ENCODE measurements around the gene ZNF423. TPM values are rescaled to one million over a fixed set of nuclear protein-coding genes. Genes with fewer than 3 reads are reported as not detected.

Gene ZNF423
- total and polyA plus RNA-seq, 2 experiments from 2014 or later = 0.43 to 0.49 TPM

DNA sequence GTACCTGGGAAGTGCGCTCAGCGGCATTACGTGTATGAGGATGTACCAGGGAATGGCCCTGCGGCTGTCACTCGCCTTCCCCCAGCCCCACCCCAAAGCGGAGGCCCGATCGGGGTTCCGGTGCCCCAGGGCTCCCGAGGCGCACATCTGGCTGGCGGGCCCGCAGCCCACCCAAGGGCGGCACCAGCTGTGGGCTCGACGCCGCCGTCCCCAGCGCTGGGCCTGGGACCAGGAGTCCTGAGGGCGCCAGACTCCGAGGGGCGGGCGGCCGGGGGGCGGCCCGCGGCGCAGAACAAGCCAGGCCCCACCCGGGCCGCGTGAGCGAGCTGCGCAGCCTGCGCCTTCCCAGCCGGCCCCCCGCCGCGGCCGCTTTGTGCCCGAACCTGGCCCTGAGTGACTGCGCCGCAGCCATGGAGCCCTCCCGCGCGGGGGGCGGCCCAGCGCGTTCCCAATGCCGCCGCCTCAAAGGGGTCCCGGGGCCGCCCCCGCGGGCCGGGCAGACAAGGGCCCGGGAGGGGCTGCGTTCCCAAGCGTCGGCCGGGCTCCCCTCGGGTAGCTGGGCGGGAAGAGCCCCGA is 17.4 kb downstream of the ZNF423 start:
- H3K27ac ChIP-seq = no peak overlapping the region
- H2AFZ ChIP-seq = no peak overlapping the region
- DNase-seq = no peak
- H3K27me3 ChIP-seq (replicated peaks; ENCODE audit: insufficient read depth) = peaks cover 7% of the 10 kb centered on the region
- in situ Hi-C loops (cut with MboI) = no loop called here
- H3K4me1 ChIP-seq (ENCODE audit: insufficient read depth) = no peaks in the 10 kb centered on the region
- H3K4me3 ChIP-seq = no peak overlapping the region
- no peaks in the 10 kb centered on the region for H3K9me3 ChIP-seq (ENCODE audit: low read depth)
- 17 to 19% methylated on average over 37 of the region's 63 CpGs for WGBS, 2 experiments (ENCODE audit: low coverage in 1 of 2, low lambda C conversion rate in 2 of 2, missing lambda C conversion rate in 2 of 2)
- H3K79me2 ChIP-seq (ENCODE audit: insufficient read depth) = no peaks in the 10 kb centered on the region
- no peaks in the 10 kb centered on the region for H4K20me1 ChIP-seq (ENCODE audit: insufficient read depth)
- no peak overlapping the region for H3K9ac ChIP-seq
- H3F3A ChIP-seq (ENCODE audit: insufficient read depth) = no peaks in the 10 kb centered on the region
- H3K4me2 ChIP-seq (ENCODE audit: unreplicated experiment) = no peak overlapping the region
- no peak for TF ChIP-seq EZH2phosphoT487 (IDR thresholded peaks at IDR 0.05; ENCODE audit: insufficient read depth, low read depth)
- no peak for TF ChIP-seq EZH2 (IDR thresholded peaks at IDR 0.05; ENCODE audit: insufficient read depth, poor library complexity, severe bottlenecking)
- no peaks in the 10 kb centered on the region for H3K36me3 ChIP-seq (ENCODE audit: low read depth)
- H3K9me2 ChIP-seq (ENCODE audit: insufficient read depth) = no peaks in the 10 kb centered on the region

- H3K4me3 ChIP-seq = no peak overlapping the region
- H3K27ac ChIP-seq = no peak overlapping the region
- TF ChIP-seq EZH2phosphoT487 (IDR thresholded peaks at IDR 0.05; ENCODE audit: insufficient read depth, low read depth) (no peak), EZH2 (IDR thresholded peaks at IDR 0.05; ENCODE audit: insufficient read depth, poor library complexity, severe bottlenecking) (no peak)
- in situ Hi-C loops (cut with MboI) = no loop called here
- H3K4me2 ChIP-seq (ENCODE audit: unreplicated experiment) = no peak overlapping the region
- no peaks in the 10 kb centered on the region for H3K9me3 ChIP-seq (ENCODE audit: low read depth)
- no peak overlapping the region for H2AFZ ChIP-seq
- H3K9ac ChIP-seq = no peak overlapping the region
- peaks cover 7% of the 10 kb centered on the region for H3K27me3 ChIP-seq (replicated peaks; ENCODE audit: insufficient read depth)
- H3K9me2 ChIP-seq (ENCODE audit: insufficient read depth) = no peaks in the 10 kb centered on the region
- no peak for DNase-seq
- H3K79me2 ChIP-seq (ENCODE audit: insufficient read depth) = no peaks in the 10 kb centered on the region
- no peaks in the 10 kb centered on the region for H3K4me1 ChIP-seq (ENCODE audit: insufficient read depth)
- H4K20me1 ChIP-seq (ENCODE audit: insufficient read depth) = no peaks in the 10 kb centered on the region
- 71 to 79% methylated on average over 17 of the region's 17 CpGs for WGBS, 2 experiments (ENCODE audit: low coverage in 1 of 2, low lambda C conversion rate in 2 of 2, missing lambda C conversion rate in 2 of 2)
- H3F3A ChIP-seq (ENCODE audit: insufficient read depth) = no peaks in the 10 kb centered on the region
- H3K36me3 ChIP-seq (ENCODE audit: low read depth) = no peaks in the 10 kb centered on the region
These were observed 18.1 kb downstream of the ZNF423 start for GRCh38 chr16:49837688-49838410.

- no peaks in the 10 kb centered on the region for H3K79me2 ChIP-seq (ENCODE audit: insufficient read depth)
- no peaks in the 10 kb centered on the region for H3K9me3 ChIP-seq (ENCODE audit: low read depth)
- H3K27ac ChIP-seq = no peak overlapping the region
- H3K4me2 ChIP-seq (ENCODE audit: unreplicated experiment) = no peak overlapping the region
- H3K36me3 ChIP-seq (ENCODE audit: low read depth) = no peaks in the 10 kb centered on the region
- in situ Hi-C loops (cut with MboI) = no loop called here
- peaks cover 7% of the 10 kb centered on the region for H3K27me3 ChIP-seq (replicated peaks; ENCODE audit: insufficient read depth)
- no peak for TF ChIP-seq EZH2 (IDR thresholded peaks at IDR 0.05; ENCODE audit: insufficient read depth, poor library complexity, severe bottlenecking)
- TF ChIP-seq EZH2phosphoT487 (IDR thresholded peaks at IDR 0.05; ENCODE audit: insufficient read depth, low read depth) = no peak
- no peaks in the 10 kb centered on the region for H3K4me1 ChIP-seq (ENCODE audit: insufficient read depth)
- H3K9me2 ChIP-seq (ENCODE audit: insufficient read depth) = no peaks in the 10 kb centered on the region
- H3F3A ChIP-seq (ENCODE audit: insufficient read depth) = no peaks in the 10 kb centered on the region
- H3K9ac ChIP-seq = no peak overlapping the region
- no peak overlapping the region for H2AFZ ChIP-seq
- WGBS, 2 experiments (ENCODE audit: low coverage in 1 of 2, low lambda C conversion rate in 2 of 2, missing lambda C conversion rate in 2 of 2) = 70 to 76% methylated on average over 5 of the region's 5 CpGs
- no peak overlapping the region for H3K4me3 ChIP-seq
- no peaks in the 10 kb centered on the region for H4K20me1 ChIP-seq (ENCODE audit: insufficient read depth)
- DNase-seq = no peak
These were observed 19.2 kb downstream of the ZNF423 start for GRCh38 chr16:49836668-49837067.

- 83 to 86% methylated on average over 2 of the region's 2 CpGs for WGBS, 2 experiments (ENCODE audit: low coverage in 1 of 2, low lambda C conversion rate in 2 of 2, missing lambda C conversion rate in 2 of 2)
- Histone ChIP-seq H3K9me3 (ENCODE audit: low read depth) (no peaks in the 10 kb centered on the region), H2AFZ (no peak overlapping the region), H4K20me1 (ENCODE audit: insufficient read depth) (no peaks in the 10 kb centered on the region), H3K4me2 (ENCODE audit: unreplicated experiment) (no peak overlapping the region), H3K79me2 (ENCODE audit: insufficient read depth) (no peaks in the 10 kb centered on the region), H3K27me3 (replicated peaks; ENCODE audit: insufficient read depth) (peaks cover 7% of the 10 kb centered on the region), H3K36me3 (ENCODE audit: low read depth) (no peaks in the 10 kb centered on the region), H3K9me2 (ENCODE audit: insufficient read depth) (no peaks in the 10 kb centered on the region), H3K9ac (no peak overlapping the region), H3K4me3 (no peak overlapping the region), H3K27ac (no peak overlapping the region), H3F3A (ENCODE audit: insufficient read depth) (no peaks in the 10 kb centered on the region), H3K4me1 (ENCODE audit: insufficient read depth) (no peaks in the 10 kb centered on the region)
- TF ChIP-seq EZH2 (IDR thresholded peaks at IDR 0.05; ENCODE audit: insufficient read depth, poor library complexity, severe bottlenecking) = no peak
- TF ChIP-seq EZH2phosphoT487 (IDR thresholded peaks at IDR 0.05; ENCODE audit: insufficient read depth, low read depth) = no peak
- in situ Hi-C loops (cut with MboI) = no loop called here
- DNase-seq = no peak
These were observed 19.7 kb downstream of the ZNF423 start for GRCh38 chr16:49836218-49836617.

All from GM23248 (cell line).